DLD1 (cell line): ENCODE data around the gene AQP12B.

Experiments
- in situ Hi-C: cut with HindIII; loops from 2 replicates; pipeline ENCODE4 v1.10.0; 2017; ENCODE audit warnings: low sequenced_read_pairs

The AQP12B gene

DNA sequence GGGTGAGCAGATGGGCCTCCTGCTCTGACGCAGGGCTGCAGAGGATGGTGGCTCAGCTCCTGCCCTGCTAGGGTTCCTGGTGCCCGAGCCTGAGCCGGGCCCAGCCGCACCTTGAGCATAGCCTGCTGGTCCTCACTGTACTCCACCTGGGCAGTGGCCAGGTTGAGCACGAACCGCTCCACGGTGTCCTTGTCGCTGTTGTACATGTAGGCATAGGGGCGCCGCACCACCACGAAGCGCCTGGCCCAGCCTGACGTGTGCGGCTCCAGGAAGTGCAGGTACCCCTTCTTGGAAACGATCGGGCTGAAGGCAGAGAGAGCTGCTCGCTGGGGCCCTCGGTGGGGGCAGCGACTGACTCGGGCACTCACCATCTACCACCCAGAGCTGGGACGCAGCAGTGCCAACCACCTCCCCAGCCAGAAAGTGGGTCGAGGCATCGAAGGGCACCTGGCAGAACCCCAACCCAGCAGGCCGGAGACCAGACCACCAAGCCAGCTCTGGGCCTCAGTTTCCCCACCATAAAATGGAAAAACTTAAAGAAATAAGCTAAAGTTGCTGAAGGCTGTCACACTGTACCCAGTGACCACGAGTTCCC is 36.3 kb upstream of the AQP12B start:
- in situ Hi-C loops, result no loop called here

GRCh38 chr2:240717681-240718581 is 35.2 kb upstream of the AQP12B start:
- in situ Hi-C loops, result no loop called here

DNA sequence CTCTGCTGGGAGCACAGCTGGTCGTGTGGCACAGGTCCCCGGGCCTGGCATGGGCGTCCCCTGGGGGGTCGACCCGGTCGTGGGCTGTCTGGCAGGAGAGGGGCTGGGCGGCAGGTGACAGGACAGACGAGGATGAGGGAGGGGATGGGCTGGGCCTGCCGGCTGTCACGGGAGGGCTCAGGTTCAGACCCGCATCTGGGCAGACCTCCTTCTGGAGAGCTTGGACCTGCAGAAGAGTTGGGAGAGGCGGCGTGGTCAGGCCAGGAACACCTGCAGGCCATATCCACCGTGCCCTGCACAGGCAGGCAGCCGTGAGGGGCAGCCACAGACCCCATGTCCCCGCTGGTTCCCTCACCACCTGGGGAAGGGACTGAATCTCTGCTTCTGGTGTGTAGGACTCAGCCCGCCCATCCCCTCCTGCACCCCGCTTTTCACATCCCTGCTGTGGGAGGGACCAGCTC is 34.5 kb upstream of the AQP12B start:
- in situ Hi-C loops, result no loop called here

- in situ Hi-C loops, result no loop called here
Measured at GRCh38 chr2:240716130-240716798, 33.6 kb upstream of the AQP12B start.

DNA sequence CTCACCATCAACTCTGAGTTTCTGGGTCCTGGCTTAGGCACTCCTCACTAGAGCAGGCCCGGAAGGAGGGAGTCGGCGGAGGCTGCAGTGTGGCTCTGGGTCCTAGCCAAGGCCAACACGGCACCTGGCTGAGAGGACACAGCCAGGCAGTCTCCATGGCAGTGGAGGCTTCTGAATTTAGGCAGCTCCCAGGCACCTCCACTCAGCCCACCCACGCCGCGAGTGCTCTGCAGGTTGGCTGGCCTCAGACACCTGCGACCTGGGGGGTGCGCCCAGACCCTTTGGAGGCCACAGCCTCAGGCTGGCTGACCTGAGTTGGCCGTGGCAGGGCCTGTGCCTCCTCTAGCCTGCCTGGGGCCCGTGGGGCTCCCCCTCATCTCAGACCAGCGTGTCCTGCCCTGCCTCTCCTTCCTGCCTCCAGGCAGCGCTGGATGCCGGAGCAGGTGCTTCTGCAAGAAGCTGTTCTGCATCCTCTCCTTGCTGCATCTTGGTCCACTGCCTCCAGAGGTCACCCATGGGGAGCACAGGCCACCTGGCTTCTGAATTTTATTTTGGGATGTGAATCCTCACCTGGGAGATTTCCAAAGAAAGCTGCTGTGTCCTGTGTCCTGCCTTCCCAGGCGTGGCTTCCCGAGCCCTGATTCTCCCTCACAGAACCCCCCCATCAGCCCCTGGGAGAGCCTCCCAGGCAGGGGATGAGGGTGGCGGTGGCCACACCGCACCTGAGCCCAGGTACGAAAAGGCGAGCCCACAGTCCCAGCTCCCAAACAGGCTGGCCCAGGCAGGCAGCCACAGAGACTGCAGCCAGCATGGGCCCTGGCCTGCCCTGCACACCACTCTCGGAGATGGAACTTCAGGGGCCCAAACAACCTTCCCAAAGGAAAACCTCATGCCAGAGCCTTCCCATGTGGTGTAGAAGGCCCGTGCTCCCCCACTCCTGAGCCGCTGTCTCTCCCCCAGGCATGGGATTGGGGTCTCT is 32.4 kb upstream of the AQP12B start:
- in situ Hi-C loops, result no loop called here

DNA sequence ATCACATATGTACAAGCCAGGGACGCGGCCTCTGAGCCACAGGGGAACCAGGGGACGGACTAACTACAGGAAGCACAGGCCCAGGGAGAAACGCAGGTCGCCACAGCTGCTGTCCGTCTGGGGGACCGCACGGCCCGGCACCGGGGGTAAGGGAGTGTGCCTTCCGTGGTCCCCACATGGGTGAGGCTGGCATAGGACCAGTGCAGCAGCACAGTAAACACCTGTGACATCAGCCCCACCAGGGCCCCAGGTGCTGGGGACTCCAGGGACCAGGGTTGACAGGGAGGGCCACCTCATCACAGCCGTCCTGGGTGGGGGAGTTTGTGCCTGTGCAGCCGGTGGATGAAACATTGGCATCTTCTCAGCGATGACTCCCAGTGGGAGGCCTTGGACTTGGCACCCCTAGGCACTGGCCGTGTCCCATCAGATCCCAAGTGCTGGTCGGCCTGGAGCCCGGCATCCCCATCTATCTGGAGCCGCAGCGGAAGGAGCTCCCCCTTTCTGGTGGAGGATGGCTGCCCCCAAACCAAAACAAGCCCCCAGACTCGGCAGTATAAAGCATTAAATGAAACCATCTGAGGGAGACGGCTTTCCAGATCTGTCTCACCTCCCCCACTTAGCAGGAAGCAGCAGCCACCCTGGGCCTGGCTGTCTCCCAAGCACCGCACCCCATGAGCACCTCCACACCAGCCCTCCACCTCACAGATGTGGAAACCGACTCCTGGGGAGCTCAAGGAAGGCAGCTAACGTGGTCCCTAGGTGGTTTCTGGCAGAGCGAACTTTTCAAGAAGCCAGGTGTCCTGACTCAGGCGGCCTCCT is 31.5 kb upstream of the AQP12B start:
- in situ Hi-C loops, result no loop called here

DNA sequence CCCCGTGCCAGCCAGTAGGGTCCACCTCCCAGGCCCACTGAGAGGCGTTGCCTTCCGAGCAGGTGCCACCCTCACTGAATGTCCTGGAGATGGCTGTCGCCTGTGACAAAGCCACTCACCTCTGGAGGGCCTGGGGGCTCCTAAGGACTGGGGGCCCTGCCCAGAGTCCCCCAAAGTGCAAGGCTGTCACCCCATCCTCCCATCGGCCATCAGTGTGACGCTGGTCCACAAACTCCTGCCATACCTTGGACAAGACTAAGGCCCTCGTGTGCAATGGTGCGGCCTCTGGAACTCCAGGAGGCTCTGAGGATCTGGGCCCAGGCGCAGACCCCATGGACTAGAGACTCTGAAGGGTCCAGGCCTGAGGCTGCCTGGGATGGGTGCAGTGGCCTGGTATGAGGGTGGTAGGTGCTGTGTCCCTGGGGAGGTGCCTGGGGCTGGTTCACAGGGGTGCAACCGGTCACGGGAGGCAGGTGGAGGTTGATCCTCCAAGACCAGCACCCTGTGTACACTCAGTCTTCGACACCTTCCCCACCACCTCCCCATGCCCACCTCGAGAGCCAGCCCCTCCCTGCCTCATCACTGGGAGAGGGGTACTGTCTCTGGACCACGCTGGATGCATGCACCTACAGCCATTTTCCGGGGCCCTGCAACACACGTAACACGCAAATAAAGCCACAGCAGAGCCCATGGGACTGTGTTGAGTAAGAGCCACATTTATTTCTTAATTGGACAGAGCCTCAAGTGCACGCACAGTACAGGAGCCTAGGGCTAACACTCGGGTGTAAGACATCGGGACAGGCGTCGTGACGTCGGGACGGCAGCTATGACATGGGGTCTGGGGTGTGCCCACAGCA is 30.6 kb upstream of the AQP12B start:
- in situ Hi-C loops, result no loop called here

DNA sequence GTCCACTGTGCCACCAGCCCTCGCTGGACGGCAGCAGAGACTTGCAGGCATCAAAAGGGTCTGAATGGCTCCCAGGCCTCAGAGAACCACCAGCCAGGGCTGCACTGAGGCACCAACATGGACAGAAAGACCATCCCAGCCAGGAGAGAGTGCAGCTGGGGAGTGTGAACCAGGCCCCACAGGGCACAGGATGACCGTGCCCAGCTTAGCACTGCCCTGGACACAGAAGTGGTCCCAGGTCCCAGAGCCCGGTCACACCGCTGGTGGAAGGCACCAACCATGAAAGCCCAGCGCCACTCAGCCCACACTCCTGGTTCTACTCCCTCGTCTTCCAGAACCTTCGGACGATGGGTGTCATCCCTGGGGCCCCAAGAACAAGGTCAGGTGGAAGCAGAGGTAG is 29.4 kb upstream of the AQP12B start:
- in situ Hi-C loops, result no loop called here

- in situ Hi-C loops, result no loop called here
Measured at GRCh38 chr2:240711701-240712100, 29.0 kb upstream of the AQP12B start.

- in situ Hi-C loops, result no loop called here
Measured at GRCh38 chr2:240711296-240711695, 28.6 kb upstream of the AQP12B start.

DNA sequence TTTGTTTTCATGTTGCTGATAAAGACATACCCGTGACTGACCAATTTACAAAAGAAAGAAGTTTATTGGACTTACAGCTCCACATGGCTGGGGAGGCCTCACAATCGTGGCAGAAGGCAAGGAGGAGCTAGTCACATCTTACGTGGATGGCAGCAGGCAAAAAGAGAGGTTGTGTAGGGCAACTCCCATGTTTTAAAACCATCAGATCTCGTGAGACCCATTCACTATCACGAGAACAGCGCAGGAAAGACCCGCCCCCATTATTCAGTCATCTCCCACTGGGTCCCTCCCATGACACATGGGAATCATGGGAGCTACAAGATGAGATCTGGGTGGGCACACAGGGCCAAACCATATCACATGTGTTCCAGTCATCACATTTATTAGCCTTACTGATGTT is 25.8 kb upstream of the AQP12B start:
- in situ Hi-C loops, result no loop called here

GRCh38 chr2:240707821-240708220 is 25.1 kb upstream of the AQP12B start:
- in situ Hi-C loops, result no loop called here

GRCh38 chr2:240707043-240707756 is 24.5 kb upstream of the AQP12B start:
- in situ Hi-C loops, result no loop called here

- in situ Hi-C loops, result no loop called here
Measured at GRCh38 chr2:240705204-240705791, 22.6 kb upstream of the AQP12B start.

DNA sequence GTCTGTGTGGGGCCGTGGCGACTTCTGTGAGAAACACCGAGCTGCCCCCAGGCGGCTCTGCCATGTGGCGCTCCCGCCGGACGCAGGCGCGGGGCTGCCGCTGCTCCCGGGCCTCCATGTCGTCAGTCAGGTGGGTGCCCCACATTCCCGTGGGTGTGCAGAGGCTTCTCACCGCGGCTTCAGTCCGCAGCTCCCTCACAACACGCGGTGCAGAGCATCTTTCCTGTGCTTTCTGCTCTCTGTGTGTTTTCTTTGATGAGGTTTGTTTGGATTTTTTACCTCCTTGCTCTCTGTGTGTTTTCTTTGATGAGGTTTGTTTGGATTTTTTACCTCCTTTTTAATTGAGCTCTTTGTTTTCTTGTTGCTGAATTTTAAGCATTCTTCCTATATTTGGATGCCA is 22.0 kb upstream of the AQP12B start:
- in situ Hi-C loops, result no loop called here

DNA sequence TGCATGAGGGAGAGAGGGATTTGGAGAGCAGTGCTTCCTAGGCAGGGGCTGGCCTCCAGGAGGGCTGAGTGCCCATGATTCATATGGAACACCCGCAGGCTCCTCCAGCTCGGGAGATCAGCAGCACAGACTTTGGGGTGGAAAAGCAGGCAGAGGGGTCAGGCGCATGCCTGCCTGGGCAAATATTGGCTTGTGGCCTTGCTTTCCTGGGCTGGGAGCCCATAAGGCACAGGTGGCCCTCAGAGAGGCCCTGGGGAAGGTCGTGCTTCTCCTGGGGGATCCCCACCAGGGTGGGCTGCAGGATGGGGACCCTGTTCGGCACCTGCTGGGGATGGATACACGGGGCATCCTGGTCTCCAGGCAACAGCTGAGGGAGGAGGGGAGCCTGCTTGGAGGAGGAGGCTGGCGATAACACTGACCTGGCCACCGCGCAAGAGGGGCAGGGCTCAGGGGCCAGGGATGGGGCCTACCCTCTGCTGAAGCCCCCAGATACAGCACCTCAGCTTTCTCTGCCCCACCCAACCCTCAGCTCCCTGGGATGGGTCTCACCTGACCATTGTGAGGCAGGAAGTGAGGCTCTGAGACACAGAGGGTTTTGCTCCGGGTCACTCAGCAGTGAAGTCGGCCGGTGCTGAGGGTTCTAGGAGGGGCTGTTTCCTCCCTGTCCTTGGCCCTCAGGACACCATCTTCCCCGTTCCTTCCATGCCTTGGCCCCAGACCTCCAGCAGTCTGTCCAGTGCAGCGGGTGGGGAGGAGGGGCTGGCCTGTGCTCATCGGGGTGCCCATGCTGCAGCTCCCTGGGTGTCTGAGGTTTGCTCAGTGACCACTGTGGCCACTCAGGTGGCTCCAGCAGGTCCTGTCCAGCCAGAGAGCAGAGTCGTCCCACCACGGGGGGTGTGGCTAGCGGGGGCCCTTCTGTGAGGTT is 21.0 kb upstream of the AQP12B start:
- in situ Hi-C loops, result no loop called here

- in situ Hi-C loops, result no loop called here
Measured at GRCh38 chr2:240702640-240703011, 19.9 kb upstream of the AQP12B start.
